ENCODE data around the gene C1orf198.

The C1orf198 gene

DNA sequence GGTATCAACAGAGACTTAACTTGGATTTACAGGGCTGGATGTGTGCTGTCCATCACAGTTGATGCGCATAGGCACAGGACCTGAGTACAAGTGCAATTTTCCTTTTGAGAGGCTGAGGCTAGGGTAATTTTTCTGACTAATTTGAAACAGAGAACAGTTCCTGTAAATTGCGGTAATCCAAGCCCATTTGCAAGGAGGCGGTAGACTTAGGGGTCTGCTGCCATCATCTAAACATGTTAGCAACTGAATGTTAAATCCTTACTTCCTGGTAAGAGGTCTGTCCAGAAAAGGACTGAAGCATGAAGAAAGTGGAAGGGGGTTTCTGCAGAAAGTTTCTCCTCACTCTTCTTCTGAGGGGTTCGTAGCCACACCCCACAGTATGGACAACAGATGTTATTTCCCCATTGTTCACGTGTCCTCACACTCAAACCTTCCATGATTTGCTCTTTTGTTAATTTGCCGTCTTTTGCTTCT is 23.7 kb upstream of the C1orf198 start:
- DNase-seq (ENCODE audit: low read depth in 2 of 2) = no peak

- DNase-seq (ENCODE audit: low read depth in 2 of 2) = no peak
These were observed 23.1 kb upstream of the C1orf198 start for GRCh38 chr1:230891413-230891812.

DNA sequence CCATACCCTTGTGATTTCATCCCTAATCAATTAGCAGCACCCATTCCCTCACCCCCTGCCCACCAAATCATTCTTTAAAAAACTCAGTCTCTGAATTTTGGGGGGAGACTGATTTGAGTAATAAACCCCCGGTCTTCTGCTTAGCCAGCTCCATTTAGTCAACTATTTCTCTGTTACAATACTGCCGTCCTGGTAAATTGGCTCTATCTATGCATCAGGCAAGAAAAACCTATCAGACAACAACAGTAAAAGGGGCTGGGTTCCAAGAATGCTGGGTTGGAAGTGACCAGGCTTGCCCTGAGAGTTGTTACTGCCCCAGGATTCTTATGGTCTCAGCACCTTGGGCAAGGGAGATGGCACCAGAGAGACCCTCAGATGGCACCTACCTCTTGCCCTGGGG is 16.3 kb upstream of the C1orf198 start:
- no peak for DNase-seq (ENCODE audit: low read depth in 2 of 2)

DNA sequence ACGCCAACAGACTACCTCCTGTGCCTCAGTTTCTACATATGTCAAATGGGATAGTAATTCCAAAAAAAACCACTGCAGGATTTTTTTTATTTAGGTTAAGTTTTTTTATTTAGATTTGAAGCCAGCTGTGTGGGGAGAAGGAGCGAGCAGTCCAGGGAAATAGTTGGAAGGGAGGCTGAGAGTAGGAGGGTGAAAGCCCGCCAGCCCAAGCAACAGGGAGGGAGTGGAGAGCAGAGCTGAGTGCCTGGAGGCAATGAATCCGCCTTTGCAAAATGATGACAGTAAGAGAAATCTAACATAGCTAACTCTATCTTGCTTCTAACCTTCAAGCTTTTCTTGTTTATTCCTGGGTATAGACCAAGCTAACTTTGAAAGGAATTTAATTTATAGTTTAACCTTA is 15.6 kb upstream of the C1orf198 start:
- DNase-seq (ENCODE audit: low read depth in 2 of 2) = no peak

DNA sequence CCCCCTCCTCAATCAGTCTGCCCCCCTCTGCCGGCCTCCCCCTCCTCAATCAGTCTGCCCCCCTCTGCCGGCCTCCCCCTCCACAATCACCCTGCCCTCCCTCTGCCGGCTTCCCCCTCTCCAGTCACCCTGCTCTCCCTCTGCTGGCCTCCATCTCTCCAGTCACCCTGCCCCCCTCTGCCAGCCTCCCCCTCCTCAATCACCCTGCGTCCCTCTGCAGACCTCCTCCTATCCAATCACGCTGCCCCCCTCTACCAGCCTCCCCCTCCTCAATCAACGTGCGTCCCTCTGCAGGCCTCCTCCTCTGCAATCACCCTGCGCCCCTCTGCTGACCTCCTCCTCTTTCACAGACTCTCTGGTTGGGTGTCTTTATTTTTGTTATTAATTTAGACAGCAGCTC is 11.5 kb upstream of the C1orf198 start:
- DNase-seq (ENCODE audit: low read depth in 2 of 2) = no peak

DNA sequence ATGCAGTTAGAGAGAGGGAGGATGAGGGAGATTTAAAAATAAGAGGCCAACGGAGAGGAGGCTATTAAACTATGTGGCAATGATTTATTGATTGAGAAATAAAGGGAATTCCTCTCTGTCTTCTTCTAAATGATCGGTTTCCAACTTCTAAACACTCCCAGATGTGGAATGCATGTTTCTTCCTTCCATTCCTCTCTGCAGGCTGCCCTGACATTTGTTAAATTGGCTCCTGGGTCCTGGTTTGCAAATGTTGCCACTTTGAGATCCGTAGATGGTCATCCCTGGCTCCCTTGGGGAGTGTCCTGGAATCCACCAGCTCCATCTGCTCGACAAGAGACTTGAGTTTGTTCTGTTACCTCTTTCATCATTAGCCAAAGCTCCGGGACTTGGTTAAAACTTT is 10.3 kb upstream of the C1orf198 start:
- DNase-seq (ENCODE audit: low read depth in 2 of 2) = no peak

DNA sequence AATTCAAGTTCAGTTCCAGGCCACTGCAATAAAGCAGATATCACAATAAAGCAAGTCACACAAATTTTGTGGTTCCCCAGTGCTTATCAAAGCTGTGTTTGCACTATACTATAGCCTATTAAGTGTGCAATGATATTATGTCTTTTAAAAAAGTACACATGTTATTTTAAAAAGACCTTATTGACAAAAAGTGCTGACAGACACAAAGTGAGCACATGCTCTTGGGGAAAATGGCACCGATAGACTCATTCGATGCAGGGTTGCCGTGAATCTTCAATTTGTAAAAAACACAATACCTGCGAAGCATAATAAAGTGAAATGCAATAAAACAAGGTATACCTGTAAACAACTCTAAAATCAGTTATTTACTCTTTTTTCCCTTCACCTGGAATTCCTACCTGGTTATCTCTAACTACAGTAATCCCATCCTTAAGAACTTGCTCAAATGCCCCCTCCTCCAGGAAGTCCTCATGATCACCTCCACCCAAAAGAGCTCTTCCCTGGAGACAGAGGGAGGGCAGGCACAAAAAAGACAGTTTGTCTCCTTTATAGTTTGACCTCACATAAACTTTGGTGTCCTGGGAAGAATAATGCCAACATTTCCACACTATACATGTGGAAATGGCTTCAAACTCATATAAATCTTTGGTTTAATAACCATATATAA is 9.7 kb upstream of the C1orf198 start:
- DNase-seq (ENCODE audit: low read depth in 2 of 2) = no peak

- DNase-seq (ENCODE audit: low read depth in 2 of 2) = no peak
These were observed 9.0 kb upstream of the C1orf198 start for GRCh38 chr1:230877146-230877923.

DNA sequence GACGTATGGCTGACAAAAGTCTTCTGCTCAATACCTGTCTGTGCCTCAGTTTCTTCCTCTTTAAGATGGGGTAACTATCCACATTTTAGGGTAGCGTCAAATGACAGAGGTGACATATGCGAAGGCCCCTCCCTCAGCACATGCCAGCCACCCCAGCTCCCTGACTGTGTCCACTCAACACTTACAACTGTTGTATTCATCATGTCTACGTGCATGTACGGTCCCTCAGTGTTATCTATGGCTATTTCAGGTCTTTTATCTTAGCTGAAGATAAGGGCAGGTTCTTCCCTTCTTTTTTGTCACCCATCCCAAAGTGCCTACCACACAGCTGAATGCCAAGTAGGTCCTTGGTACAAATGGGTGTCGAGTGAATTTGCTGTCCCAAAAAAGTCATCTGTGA is 8.3 kb upstream of the C1orf198 start:
- DNase-seq (ENCODE audit: low read depth in 2 of 2) = no peak

- DNase-seq (ENCODE audit: low read depth in 2 of 2) = no peak
These were observed 7.0 kb upstream of the C1orf198 start for GRCh38 chr1:230875370-230875769.

DNA sequence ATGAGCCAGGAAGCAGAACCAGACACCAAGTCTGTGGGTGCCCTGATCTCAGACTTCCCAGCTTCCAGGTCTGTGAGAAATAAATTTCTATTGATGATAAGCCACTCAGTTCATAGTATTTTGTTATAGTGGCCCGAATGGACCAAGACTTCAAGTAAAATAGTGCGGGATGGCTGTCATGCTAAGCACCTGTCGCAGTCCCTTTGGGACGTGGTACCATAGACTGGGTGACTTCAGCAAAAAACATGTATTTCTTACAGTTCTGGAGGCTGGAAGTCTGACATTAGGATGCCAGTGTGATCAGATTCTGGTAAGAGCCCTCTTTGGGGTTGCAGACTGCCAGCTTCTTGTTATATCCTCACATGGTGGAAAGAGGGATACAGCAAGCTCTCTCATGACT is 2.6 kb upstream of the C1orf198 start:
- DNase-seq (ENCODE audit: low read depth in 2 of 2) = no peak

DNA sequence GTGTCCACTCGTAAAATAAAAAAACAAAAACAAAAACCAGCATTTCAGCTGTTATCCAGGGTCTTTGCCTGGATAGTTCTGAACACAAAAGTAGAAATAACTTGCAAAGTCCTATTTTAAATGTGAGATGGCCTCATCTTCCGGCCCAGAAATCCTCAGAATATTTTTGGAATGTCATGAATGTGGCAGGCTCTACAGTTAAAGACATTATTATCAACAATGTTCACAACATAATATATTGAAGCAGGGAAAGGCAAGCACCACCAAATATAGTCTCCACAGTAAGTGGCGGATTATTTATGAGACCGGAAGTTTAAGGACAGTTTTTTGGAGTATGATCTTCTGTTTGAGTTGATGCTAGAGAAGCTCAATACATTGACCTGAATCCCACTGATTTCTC is 1.2 kb upstream of the C1orf198 start:
- no peak for DNase-seq (ENCODE audit: low read depth in 2 of 2)

DNA sequence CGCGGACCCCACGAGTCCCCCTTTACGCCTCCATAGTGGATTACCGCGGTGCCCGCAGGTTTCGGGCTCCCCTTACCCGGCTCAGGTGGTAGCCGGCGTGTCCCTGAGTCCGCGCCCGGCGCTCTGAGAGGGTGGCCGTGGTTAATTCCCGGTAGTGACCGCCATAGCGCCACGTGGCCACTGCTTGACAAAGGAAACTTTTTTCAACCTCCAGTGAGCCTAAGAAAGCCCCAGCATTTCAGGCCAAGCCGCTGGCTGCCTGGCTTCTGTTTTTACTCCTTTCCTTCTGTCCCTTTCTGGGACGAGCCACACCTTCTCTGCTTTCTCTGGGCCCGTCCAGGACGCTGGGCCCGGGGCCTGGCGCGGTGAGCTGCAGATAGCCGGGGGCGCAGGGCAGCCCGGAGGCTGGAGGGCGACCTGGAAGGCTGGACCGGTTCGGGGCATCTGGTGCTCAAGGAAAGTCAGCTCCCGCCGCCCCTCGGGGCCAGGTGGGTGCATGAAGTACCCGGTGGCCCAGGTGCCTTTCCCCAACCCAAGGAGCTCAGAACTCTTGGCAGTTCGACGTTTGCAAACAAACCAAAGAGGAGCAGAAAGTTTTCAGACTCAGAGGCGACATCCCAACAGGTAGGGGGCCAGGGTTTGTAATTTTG is 540 bp upstream of the C1orf198 start:
- no peak for DNase-seq (ENCODE audit: low read depth in 2 of 2)

DNA sequence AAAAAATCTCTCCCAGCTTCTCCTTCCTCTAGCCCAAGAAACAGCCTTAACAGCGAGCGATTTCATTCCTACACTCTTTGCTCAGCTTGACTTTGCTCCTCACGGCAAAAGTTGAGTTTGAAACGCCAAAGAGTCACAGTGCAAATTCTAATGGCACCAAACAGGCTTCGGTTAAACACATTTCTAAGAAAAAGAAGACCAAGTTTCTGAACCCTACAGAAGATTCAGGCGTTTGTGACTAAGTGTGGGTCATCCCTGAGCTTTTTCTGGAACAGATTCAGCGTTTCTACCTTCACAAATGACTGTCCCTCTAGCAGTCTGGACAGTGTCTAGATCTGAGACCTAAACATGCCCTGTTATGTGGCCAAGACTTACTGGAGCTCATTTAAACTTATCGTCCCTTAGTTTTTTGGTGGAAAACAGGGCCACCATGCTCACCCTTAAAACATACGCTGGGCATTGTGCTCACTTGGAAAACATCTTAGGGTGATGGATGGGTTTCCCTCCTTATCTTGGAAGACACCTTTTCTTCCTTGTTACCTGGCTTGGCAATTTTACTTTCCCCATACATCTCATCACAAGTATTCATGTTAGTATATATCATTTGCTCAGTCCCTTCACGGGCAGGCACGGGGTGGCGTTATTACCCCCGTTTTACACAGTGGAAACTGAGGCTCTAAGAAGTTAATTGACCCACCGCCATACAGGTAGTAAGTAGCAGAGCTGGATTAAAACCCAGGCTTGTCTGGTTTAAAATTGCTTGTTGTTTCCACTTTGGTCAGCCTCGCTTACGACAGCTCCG is 1.0 kb downstream of the C1orf198 start:
- no peak for DNase-seq (ENCODE audit: low read depth in 2 of 2)

DNA sequence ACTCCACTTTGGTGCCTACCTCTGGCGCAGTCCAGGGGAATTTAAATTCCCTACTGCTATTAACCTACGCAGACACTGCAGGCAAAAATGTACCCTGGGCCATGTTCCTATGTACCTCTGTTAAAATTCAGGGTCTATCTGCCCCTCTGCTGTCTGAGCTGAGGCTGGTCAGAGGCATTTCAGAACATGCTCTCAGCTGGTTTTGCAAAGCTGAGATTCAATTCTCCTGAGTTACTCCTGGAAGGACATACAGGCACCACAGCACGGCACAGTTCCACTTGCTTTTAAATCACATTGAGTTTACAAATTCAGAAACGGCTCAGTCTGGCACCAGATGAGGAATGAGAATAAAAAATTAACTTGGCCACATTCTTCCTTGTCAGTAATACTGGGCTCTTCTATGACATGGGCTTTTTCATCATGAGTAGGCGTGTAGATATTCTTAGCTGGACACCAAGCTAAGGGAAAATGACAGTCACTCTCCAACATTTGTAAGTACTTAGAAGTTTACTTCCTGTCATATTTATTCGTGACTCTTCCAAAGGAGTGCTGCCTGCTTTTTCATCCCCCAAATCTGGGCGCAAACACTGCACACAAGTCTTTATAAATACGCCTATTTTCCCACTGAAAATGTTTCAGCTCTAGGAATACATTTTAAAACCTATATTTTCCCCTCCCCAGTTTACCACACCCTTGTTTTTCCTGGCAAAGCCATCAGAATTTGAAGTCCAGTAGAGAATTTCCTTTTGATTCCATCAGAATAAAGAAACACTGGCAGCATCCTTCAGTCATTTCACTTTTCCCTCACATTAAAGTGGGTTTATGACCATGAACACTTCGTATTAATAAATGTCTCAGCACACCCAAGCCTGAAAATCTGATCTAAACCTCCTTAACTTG is 1.9 kb downstream of the C1orf198 start:
- DNase-seq (ENCODE audit: low read depth in 2 of 2) = no peak

- no peak for DNase-seq (ENCODE audit: low read depth in 2 of 2)
These were observed 3.1 kb downstream of the C1orf198 start for GRCh38 chr1:230865062-230865817.

DNA sequence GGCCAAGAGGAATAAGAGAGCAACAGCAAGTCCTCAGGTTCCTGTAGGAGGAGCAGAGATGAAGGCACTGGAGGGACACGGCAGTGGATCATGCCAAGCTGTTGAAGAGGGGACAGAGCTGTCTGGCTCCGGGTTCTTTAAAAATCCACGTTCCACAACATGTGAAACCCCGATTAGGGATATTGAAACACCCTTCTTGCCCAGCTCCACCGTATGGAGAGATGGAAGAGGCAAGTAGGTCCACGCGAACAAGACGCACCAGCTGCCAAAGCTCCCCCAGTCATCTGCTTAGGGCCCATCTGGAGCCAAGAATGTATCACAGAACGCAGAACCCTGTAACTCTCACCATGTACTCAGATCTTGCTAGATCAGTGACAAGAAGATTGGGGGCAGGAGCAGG is 3.9 kb downstream of the C1orf198 start:
- no peak for DNase-seq (ENCODE audit: low read depth in 2 of 2)

GRCh38 chr1:230863449-230863848 is 4.9 kb downstream of the C1orf198 start:
- no peak for DNase-seq (ENCODE audit: low read depth in 2 of 2)

- DNase-seq (ENCODE audit: low read depth in 2 of 2) = no peak
These were observed 6.2 kb downstream of the C1orf198 start for GRCh38 chr1:230861970-230862595.

DNA sequence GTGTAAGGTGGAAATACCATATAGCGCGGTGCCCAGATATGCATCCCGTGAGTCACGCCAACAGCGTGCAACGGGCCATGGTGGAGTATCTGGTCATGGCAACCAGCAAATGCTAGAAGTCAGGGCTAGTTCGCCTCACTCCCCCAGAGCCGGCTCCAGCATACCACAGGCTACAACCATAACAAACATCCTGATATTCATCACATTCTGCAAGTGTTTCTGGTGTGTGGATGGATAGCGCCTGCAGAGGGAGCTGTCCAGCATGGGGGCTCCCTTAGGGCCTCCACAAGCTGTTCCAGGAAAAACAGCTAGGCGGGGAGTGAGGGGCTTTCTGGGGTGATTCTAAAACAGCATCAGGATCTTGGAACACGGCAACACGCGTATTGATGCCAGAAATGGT is 6.8 kb downstream of the C1orf198 start:
- no peak for DNase-seq (ENCODE audit: low read depth in 2 of 2)

All from stimulated activated CD4-positive, alpha-beta T cell treated with anti-CD3 and anti-CD28 coated beads, Interleukin-1b, Interleukin-23, amount 100 ng/mL, for 4 hours (primary cell).